HCT116 (cell line): Measurements from ENCODE around the gene SAMD4A. TPM values are rescaled to one million over a fixed set of nuclear protein-coding genes. Genes with fewer than 3 reads are reported as not detected.

ENCODE experiments used
- ATAC-seq: fragments of 200-7000 bp; cut with Tn5 transposase; 2 replicates; pipeline ENCODE4 v1.9.1; 2020; ENCODE audit warnings: mild to moderate bottlenecking, moderate library complexity
- BruUV-seq: library from RNA; stranded (reverse); fragments of 400-500 nt; replicated peaks from 2 replicates; lab custom pipeline; 2021; lab: Mats Ljungman, UMichigan
- CTCF ChIA-PET: fragments of 300-600 bp; sonication (Branson Sonifier 250); formaldehyde crosslinking; loops from one replicate; lab custom pipeline; 2021; ENCODE audit warnings: antibody characterized with exemption; lab: Charles Lee
- POLR2A ChIA-PET: fragments of 300-600, 350-600 bp; sonication (Branson Sonifier 250); formaldehyde crosslinking; loops from one replicate; lab custom pipeline; 2021; ENCODE audit warnings: antibody characterized with exemption; lab: Charles Lee
- RAD21 ChIA-PET, 2 experiments: fragments of 300-600 bp; sonication (Branson Sonifier 250); formaldehyde crosslinking; loops; one replicate each; lab custom pipeline; 2023; ENCODE audit warnings: low total read pairs in 2 of 2; ENCODE audit not compliant: uncharacterized antibody in 2 of 2, unreplicated experiment in 2 of 2, low non-redundant PET in 1 of 2; lab: Charles Lee
- DNase-seq: peaks from one replicate; pipeline ENCODE4 v3.0.0-alpha.2; 2010; ENCODE audit warnings: low read depth, low spot score
- H2AFZ ChIP-seq: fragments of 200-600 bp; shearing (Covaris generic), sonication (generic); 2 replicates; pipeline ENCODE4 v1.6.1; 2017; ENCODE audit warnings: low read depth, mixed run types, mixed read lengths, antibody characterized with exemption, low read length; ENCODE audit not compliant: poor library complexity, severe bottlenecking
- H3K27ac ChIP-seq: 2 replicates; pipeline ENCODE4 v1.5.1; 2012; ENCODE audit warnings: low read depth, low read length
- H3K27me3 ChIP-seq: fragments of 200-600 bp; sonication (generic); 2 replicates; pipeline ENCODE4 v1.6.1; 2016; ENCODE audit warnings: mixed run types, low read length, mixed read lengths; ENCODE audit not compliant: insufficient read depth
- H3K36me3 ChIP-seq, 2 experiments: fragments of 200-500 bp in 1 of 2; fragments of 200-600 bp in 1 of 2; sonication (Bioruptor generic) in 1 of 2; sonication (generic) in 1 of 2; 2 replicates each; pipeline versions ENCODE4 v1.5.1 to v1.6.1; 2014 to 2016; ENCODE audit warnings: low read length in 2 of 2, inconsistent platforms in 1 of 2, mixed read lengths in 1 of 2, mixed run types in 1 of 2; ENCODE audit not compliant: insufficient read depth in 2 of 2, control insufficient read depth in 1 of 2
- H3K4me1 ChIP-seq, 2 experiments: fragments of 200-600 bp in 1 of 2; sonication (generic) in 1 of 2; 2 replicates each; pipeline versions ENCODE4 v1.5.1 to v1.6.1; 2012 to 2017; ENCODE audit warnings: low read length in 2 of 2, inconsistent platforms in 1 of 2, mild to moderate bottlenecking in 1 of 2, mixed read lengths in 1 of 2, mixed run types in 1 of 2, moderate library complexity in 1 of 2; ENCODE audit not compliant: insufficient read depth in 2 of 2, control insufficient read depth in 1 of 2
- H3K4me2 ChIP-seq: fragments of 200-600 bp; sonication (generic); 2 replicates; pipeline ENCODE4 v1.6.1; 2017; ENCODE audit warnings: mixed run types, low read length, mixed read lengths
- H3K4me3 ChIP-seq, 2 experiments: fragments of 200-600 bp in 1 of 2; sonication (generic) in 1 of 2; replicated peaks in 1 of 2; 2 replicates each; pipeline ENCODE4 v1.5.1; 2011 to 2016; ENCODE audit warnings: low read length in 2 of 2, control low read depth in 1 of 2, low read depth in 1 of 2, mild to moderate bottlenecking in 1 of 2, mixed read lengths in 1 of 2, mixed run types in 1 of 2
- H3K79me2 ChIP-seq: fragments of 200-600 bp; sonication (generic); 2 replicates; pipeline ENCODE4 v1.6.1; 2017; ENCODE audit warnings: mild to moderate bottlenecking, mixed run types, low read length, moderate library complexity, mixed read lengths; ENCODE audit not compliant: insufficient read depth
- H3K9ac ChIP-seq: fragments of 200-600 bp; sonication (generic); 2 replicates; pipeline ENCODE4 v1.6.1; 2016; ENCODE audit warnings: low read length, mixed read lengths
- H3K9me2 ChIP-seq: fragments of 200-600 bp; sonication (generic), shearing (Covaris generic); 2 replicates; pipeline ENCODE4 v1.6.1; 2017; ENCODE audit warnings: mixed run types, mild to moderate bottlenecking, moderate library complexity; ENCODE audit not compliant: insufficient read depth
- H3K9me3 ChIP-seq, 2 experiments: fragments of 200-500 bp in 1 of 2; fragments of 200-600 bp in 1 of 2; sonication (Bioruptor generic) in 1 of 2; sonication (generic) in 1 of 2; 2 replicates each; pipeline ENCODE4 v1.6.1; 2014 to 2017; ENCODE audit warnings: low read length in 2 of 2, mixed read lengths in 2 of 2, inconsistent platforms in 1 of 2, low read depth in 1 of 2, mild to moderate bottlenecking in 1 of 2, mixed run types in 1 of 2, moderate library complexity in 1 of 2; ENCODE audit not compliant: control insufficient read depth in 1 of 2, insufficient read depth in 1 of 2
- H4K20me1 ChIP-seq: fragments of 200-600 bp; sonication (generic), shearing (Covaris generic); 2 replicates; pipeline ENCODE4 v1.6.1; 2017; ENCODE audit warnings: mixed run types, mild to moderate bottlenecking, moderate library complexity; ENCODE audit not compliant: insufficient read depth
- CBX3 ChIP-seq: IDR thresholded peaks from 2 replicates; pipeline ENCODE4 v1.6.1; 2012; ENCODE audit warnings: low read depth
- ELF1 ChIP-seq: IDR thresholded peaks from 2 replicates; pipeline ENCODE4 v1.6.1; 2012; ENCODE audit warnings: low read depth, borderline replicate concordance
- EZH2 ChIP-seq: fragments of 200-600 bp; sonication (generic); IDR thresholded peaks from 2 replicates; pipeline ENCODE4 v1.6.1; 2017; ENCODE audit warnings: antibody characterized with exemption, mixed run types
- FOSL1 ChIP-seq: IDR thresholded peaks from 2 replicates; pipeline ENCODE4 v1.6.1; 2012; ENCODE audit warnings: low read depth
- POLR2A ChIP-seq: IDR thresholded peaks from 2 replicates; pipeline ENCODE4 v1.7.0; 2011; ENCODE audit warnings: borderline replicate concordance; ENCODE audit not compliant: insufficient read depth, insufficient read length; ENCODE audit errors: extremely low read depth
- RAD21 ChIP-seq: IDR thresholded peaks from 2 replicates; pipeline ENCODE4 v1.6.1; 2012; ENCODE audit warnings: low read depth, mild to moderate bottlenecking
- TCF7L2 ChIP-seq: IDR thresholded peaks from 2 replicates; pipeline ENCODE4 v1.7.0; 2011; ENCODE audit warnings: borderline replicate concordance, inconsistent platforms; ENCODE audit not compliant: insufficient read depth, insufficient read length; ENCODE audit errors: extremely low read depth
- YY1 ChIP-seq: IDR thresholded peaks from 2 replicates; pipeline ENCODE4 v1.6.1; 2011; ENCODE audit warnings: low read length, low read depth, moderate library complexity, mild to moderate bottlenecking; ENCODE audit not compliant: insufficient replicate concordance; ENCODE audit errors: extremely low read depth
- intact Hi-C: fragments of 100-400 bp; cut with micrococcal nuclease; formaldehyde crosslinking; loops from 2 replicates; pipeline ENCODE4 v1.10.0; 2022
- total RNA-seq: library from RNA; stranded (reverse); gene quantifications from one replicate; pipeline ENCODE4 v1.2.1, GENCODE V29; 2021; ENCODE audit not compliant: unreplicated experiment
- TF ChIP-seq, protein P1 (sequence below): IDR thresholded peaks from 2 replicates; pipeline ENCODE4 v1.6.1; 2012
- TF ChIP-seq, protein P2 (sequence below): IDR thresholded peaks from 2 replicates; pipeline ENCODE4 v1.6.1; 2012; ENCODE audit warnings: low read depth
- TF ChIP-seq, protein P3 (sequence below): IDR thresholded peaks from 2 replicates; pipeline ENCODE4 v1.6.1; 2012

SAMD4A gene
- total RNA-seq, 1 experiment from 2014 or later: 9.0 TPM

DNA sequence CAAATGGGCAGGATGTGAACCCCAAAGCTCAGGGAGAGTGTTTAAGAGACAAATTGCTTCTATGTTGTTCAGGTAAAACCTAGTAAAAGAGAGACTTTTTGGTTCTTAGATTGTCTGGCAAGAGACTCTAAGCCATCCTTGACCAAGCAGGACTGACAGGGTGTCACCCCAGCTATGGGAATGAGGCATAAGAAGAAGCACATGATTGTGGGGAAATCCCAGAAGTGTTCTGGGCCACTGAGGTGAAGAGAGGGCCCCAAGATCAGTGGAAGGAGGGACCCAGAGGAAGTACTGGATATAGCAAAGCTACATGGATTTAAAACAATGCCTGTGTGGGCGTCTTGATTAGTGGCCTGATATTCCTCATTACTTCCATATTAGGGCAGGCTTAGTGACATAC is 99.0 kb downstream of the SAMD4A start:
- Histone ChIP-seq H3K9me3 (no peaks in the 10 kb centered on the region), H2AFZ (no peak overlapping the region), H3K9me2 (no peaks in the 10 kb centered on the region), H3K27me3 (no peaks in the 10 kb centered on the region), H3K4me1 (peaks cover 22 to 32% of the 10 kb centered on the region in 2 experiments; a peak in 3 of 4 replicates), H3K79me2 (no peaks in the 10 kb centered on the region; the same call in 1 of the 2 replicates), H3K4me3 (no peak overlapping the region)
- ChIA-PET POLR2A (no interaction called here), RAD21 (no interaction called here)
- no peak for ATAC-seq
- no peak for TF ChIP-seq POLR2A
- no peak for TF ChIP-seq RAD21
- TF ChIP-seq, protein P1, sequence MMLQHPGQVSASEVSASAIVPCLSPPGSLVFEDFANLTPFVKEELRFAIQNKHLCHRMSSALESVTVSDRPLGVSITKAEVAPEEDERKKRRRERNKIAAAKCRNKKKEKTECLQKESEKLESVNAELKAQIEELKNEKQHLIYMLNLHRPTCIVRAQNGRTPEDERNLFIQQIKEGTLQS: no peak
- TF ChIP-seq ELF1: no peak
- no peak for TF ChIP-seq TCF7L2
- TF ChIP-seq CBX3: no peak
- TF ChIP-seq, protein P2, sequence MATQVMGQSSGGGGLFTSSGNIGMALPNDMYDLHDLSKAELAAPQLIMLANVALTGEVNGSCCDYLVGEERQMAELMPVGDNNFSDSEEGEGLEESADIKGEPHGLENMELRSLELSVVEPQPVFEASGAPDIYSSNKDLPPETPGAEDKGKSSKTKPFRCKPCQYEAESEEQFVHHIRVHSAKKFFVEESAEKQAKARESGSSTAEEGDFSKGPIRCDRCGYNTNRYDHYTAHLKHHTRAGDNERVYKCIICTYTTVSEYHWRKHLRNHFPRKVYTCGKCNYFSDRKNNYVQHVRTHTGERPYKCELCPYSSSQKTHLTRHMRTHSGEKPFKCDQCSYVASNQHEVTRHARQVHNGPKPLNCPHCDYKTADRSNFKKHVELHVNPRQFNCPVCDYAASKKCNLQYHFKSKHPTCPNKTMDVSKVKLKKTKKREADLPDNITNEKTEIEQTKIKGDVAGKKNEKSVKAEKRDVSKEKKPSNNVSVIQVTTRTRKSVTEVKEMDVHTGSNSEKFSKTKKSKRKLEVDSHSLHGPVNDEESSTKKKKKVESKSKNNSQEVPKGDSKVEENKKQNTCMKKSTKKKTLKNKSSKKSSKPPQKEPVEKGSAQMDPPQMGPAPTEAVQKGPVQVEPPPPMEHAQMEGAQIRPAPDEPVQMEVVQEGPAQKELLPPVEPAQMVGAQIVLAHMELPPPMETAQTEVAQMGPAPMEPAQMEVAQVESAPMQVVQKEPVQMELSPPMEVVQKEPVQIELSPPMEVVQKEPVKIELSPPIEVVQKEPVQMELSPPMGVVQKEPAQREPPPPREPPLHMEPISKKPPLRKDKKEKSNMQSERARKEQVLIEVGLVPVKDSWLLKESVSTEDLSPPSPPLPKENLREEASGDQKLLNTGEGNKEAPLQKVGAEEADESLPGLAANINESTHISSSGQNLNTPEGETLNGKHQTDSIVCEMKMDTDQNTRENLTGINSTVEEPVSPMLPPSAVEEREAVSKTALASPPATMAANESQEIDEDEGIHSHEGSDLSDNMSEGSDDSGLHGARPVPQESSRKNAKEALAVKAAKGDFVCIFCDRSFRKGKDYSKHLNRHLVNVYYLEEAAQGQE: no peak
- TF ChIP-seq EZH2: no peak
- no peak for TF ChIP-seq FOSL1
- TF ChIP-seq YY1: no peak
- TF ChIP-seq, protein P3, sequence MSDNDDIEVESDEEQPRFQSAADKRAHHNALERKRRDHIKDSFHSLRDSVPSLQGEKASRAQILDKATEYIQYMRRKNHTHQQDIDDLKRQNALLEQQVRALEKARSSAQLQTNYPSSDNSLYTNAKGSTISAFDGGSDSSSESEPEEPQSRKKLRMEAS: no peak
- TF ChIP-seq, all 23 proteins: peak for 0
- CTCF ChIA-PET: no interaction called here
- BruUV-seq: no TSS peak
- Histone ChIP-seq H3K4me2 (no peak overlapping the region), H3K27ac (no peak overlapping the region), H3K9ac (no peak overlapping the region), H3K36me3 (no peaks in the 10 kb centered on the region), H4K20me1 (no peaks in the 10 kb centered on the region)
- intact Hi-C loops: no loop called here
- no peak for DNase-seq
